ENCODE results near the gene GPR158.

The GPR158 gene

GRCh38 chr10:25508112-25508815, 333.5 kb downstream of the GPR158 start:
- DNase-seq, result no peak

GRCh38 chr10:25509151-25509550, 334.4 kb downstream of the GPR158 start:
- no peak for DNase-seq

- no peak for DNase-seq
Measured at GRCh38 chr10:25522294-25522693, 347.5 kb downstream of the GPR158 start.

- no peak for DNase-seq
Measured at GRCh38 chr10:25522946-25523608, 348.3 kb downstream of the GPR158 start.

- DNase-seq, result no peak
Measured at GRCh38 chr10:25530306-25530705, 355.5 kb downstream of the GPR158 start.

- DNase-seq, result no peak
Measured at GRCh38 chr10:25531457-25532061, 356.8 kb downstream of the GPR158 start.

GRCh38 chr10:25532213-25532612, 357.4 kb downstream of the GPR158 start:
- no peak for DNase-seq

- no peak for DNase-seq
Measured at GRCh38 chr10:25536027-25536426, 361.2 kb downstream of the GPR158 start.

- no peak for DNase-seq
Measured at GRCh38 chr10:25547382-25547781, 372.6 kb downstream of the GPR158 start.

GRCh38 chr10:25552283-25552919, 377.6 kb downstream of the GPR158 start:
- DNase-seq, result no peak

- DNase-seq, result no peak
Measured at GRCh38 chr10:25555865-25556264, 381.1 kb downstream of the GPR158 start.

GRCh38 chr10:25556457-25556856, 381.7 kb downstream of the GPR158 start:
- no peak for DNase-seq

- no peak for DNase-seq
Measured at GRCh38 chr10:25557136-25557535, 382.3 kb downstream of the GPR158 start.

GRCh38 chr10:25561758-25562157, 387.0 kb downstream of the GPR158 start:
- DNase-seq, result no peak

- no peak for DNase-seq
Measured at GRCh38 chr10:25562547-25562946, 387.7 kb downstream of the GPR158 start.

- no peak for DNase-seq
Measured at GRCh38 chr10:25564351-25564750, 389.6 kb downstream of the GPR158 start.

- no peak for DNase-seq
Measured at GRCh38 chr10:25565570-25565969, 390.8 kb downstream of the GPR158 start.

- DNase-seq, result no peak
Measured at GRCh38 chr10:25573316-25573715, 398.5 kb downstream of the GPR158 start.

GRCh38 chr10:25575343-25575742, 400.5 kb downstream of the GPR158 start:
- no peak for DNase-seq

- no peak for DNase-seq
Measured at GRCh38 chr10:25578061-25578460, 403.3 kb downstream of the GPR158 start.

GRCh38 chr10:25582961-25583360, 408.2 kb downstream of the GPR158 start:
- no peak for DNase-seq

GRCh38 chr10:25600651-25601050, 425.9 kb downstream of the GPR158 start:
- no peak for DNase-seq

- no peak for DNase-seq
Measured at GRCh38 chr10:25604591-25604990, 429.8 kb downstream of the GPR158 start.

GRCh38 chr10:25614652-25615051, 439.9 kb downstream of the GPR158 start:
- no peak for DNase-seq

All from CD4-positive, alpha-beta T cell treated with Interleukin-4 for 1 hour (primary cell).